Activated naive CD4-positive, alpha-beta T cell treated with anti-CD3 and anti-CD28 coated beads, Interleukin-2, amount 10 ng/mL, durations not matched to agents 7 days and 5 days (primary cell): ENCODE data around the gene PAX9.

ENCODE experiments used
- CTCF ChIA-PET: fragments of 350-600 bp; sonication (Branson Sonifier 250); formaldehyde crosslinking; loops from one replicate; lab custom pipeline; 2021; ENCODE audit warnings: antibody characterized with exemption; lab: Charles Lee
- DNase-seq: peaks from one replicate; pipeline ENCODE4 v3.0.0-alpha.2; 2020
- H3K27ac Mint-ChIP-seq: one replicate; pipeline ENCODE4 v1.8.0; 2021; ENCODE audit warnings: mild to moderate bottlenecking, moderate library complexity, mixed read lengths
- H3K27me3 Mint-ChIP-seq: one replicate; pipeline ENCODE4 v1.8.0; 2021; ENCODE audit warnings: mild to moderate bottlenecking, mixed read lengths
- H3K36me3 Mint-ChIP-seq: one replicate; pipeline ENCODE4 v1.8.0; 2021; ENCODE audit warnings: mixed read lengths
- H3K4me1 Mint-ChIP-seq: one replicate; pipeline ENCODE4 v1.8.0; 2021; ENCODE audit warnings: mixed read lengths
- H3K4me3 Mint-ChIP-seq: one replicate; pipeline ENCODE4 v1.8.0; 2021; ENCODE audit warnings: mild to moderate bottlenecking, moderate library complexity, mixed read lengths
- H3K9me3 Mint-ChIP-seq: one replicate; pipeline ENCODE4 v1.8.0; 2021; ENCODE audit warnings: mixed read lengths

PAX9 gene

GRCh38 chr14:36718216-36718615 is 56.6 kb downstream of the PAX9 start:
- H3K9me3 Mint-ChIP-seq = peaks cover 2% of the 10 kb centered on the region
- H3K4me3 Mint-ChIP-seq = no peak overlapping the region
- no peak overlapping the region for H3K27ac Mint-ChIP-seq
- H3K4me1 Mint-ChIP-seq = no peaks in the 10 kb centered on the region
- no peak for DNase-seq
- CTCF ChIA-PET = interaction anchor here (0.7 kb wide), 1 partner anchor 20 kb away, joined by 3 read pairs; no protein-coding TSS in a partner anchor
- H3K36me3 Mint-ChIP-seq = no peaks in the 10 kb centered on the region
- H3K27me3 Mint-ChIP-seq = no peaks in the 10 kb centered on the region

- no peak overlapping the region for H3K4me3 Mint-ChIP-seq
- CTCF ChIA-PET = no interaction called here
- no peaks in the 10 kb centered on the region for H3K4me1 Mint-ChIP-seq
- no peak overlapping the region for H3K27ac Mint-ChIP-seq
- H3K27me3 Mint-ChIP-seq = no peaks in the 10 kb centered on the region
- DNase-seq = no peak
- H3K36me3 Mint-ChIP-seq = no peaks in the 10 kb centered on the region
- peaks cover 2% of the 10 kb centered on the region for H3K9me3 Mint-ChIP-seq
These were observed 58.2 kb downstream of the PAX9 start for GRCh38 chr14:36719823-36720222.

GRCh38 chr14:36720657-36721056 is 59.0 kb downstream of the PAX9 start:
- CTCF ChIA-PET = no interaction called here

GRCh38 chr14:36721877-36722276 is 60.2 kb downstream of the PAX9 start:
- Mint-ChIP-seq H3K4me3 (no peak overlapping the region), H3K9me3 (peaks cover 2% of the 10 kb centered on the region), H3K27me3 (no peaks in the 10 kb centered on the region), H3K27ac (no peak overlapping the region), H3K4me1 (no peaks in the 10 kb centered on the region), H3K36me3 (no peaks in the 10 kb centered on the region)
- CTCF ChIA-PET = no interaction called here
- no peak for DNase-seq

More at GRCh38 chr14:36720657-36721056, 59.0 kb downstream of the PAX9 start:
- Mint-ChIP-seq H3K4me3 (no peak overlapping the region), H3K27me3 (no peaks in the 10 kb centered on the region), H3K4me1 (no peaks in the 10 kb centered on the region), H3K27ac (no peak overlapping the region), H3K9me3 (peaks cover 2% of the 10 kb centered on the region), H3K36me3 (no peaks in the 10 kb centered on the region)
- no peak for DNase-seq

- H3K27me3 Mint-ChIP-seq = no peaks in the 10 kb centered on the region
- CTCF ChIA-PET = no interaction called here
- no peak for DNase-seq
These were observed 61.9 kb downstream of the PAX9 start for GRCh38 chr14:36723530-36723929.

GRCh38 chr14:36724162-36724561 is 62.5 kb downstream of the PAX9 start:
- no peaks in the 10 kb centered on the region for H3K27me3 Mint-ChIP-seq
- DNase-seq = no peak
- H3K4me1 Mint-ChIP-seq = no peaks in the 10 kb centered on the region
- H3K27ac Mint-ChIP-seq = no peak overlapping the region
- no peak overlapping the region for H3K4me3 Mint-ChIP-seq
- peaks cover 2% of the 10 kb centered on the region for H3K9me3 Mint-ChIP-seq
- CTCF ChIA-PET = no interaction called here
- no peaks in the 10 kb centered on the region for H3K36me3 Mint-ChIP-seq

More at GRCh38 chr14:36723530-36723929, 61.9 kb downstream of the PAX9 start:
- Mint-ChIP-seq H3K9me3 (peaks cover 2% of the 10 kb centered on the region), H3K36me3 (no peaks in the 10 kb centered on the region), H3K4me1 (no peaks in the 10 kb centered on the region), H3K27ac (no peak overlapping the region), H3K4me3 (no peak overlapping the region)

GRCh38 chr14:36726128-36726527 is 64.5 kb downstream of the PAX9 start:
- no peaks in the 10 kb centered on the region for H3K36me3 Mint-ChIP-seq
- no peak for DNase-seq
- no peak overlapping the region for H3K27ac Mint-ChIP-seq
- no peaks in the 10 kb centered on the region for H3K4me1 Mint-ChIP-seq
- H3K27me3 Mint-ChIP-seq = no peaks in the 10 kb centered on the region
- CTCF ChIA-PET = no interaction called here
- H3K9me3 Mint-ChIP-seq = peaks cover 2% of the 10 kb centered on the region
- H3K4me3 Mint-ChIP-seq = no peak overlapping the region
